ENCODE measurements around the gene CEP85. TPM values are rescaled to one million over a fixed set of nuclear protein-coding genes. Genes with fewer than 3 reads are reported as not detected.
"Not testable (repeated sequence)": the region's sequence is repeated elsewhere in the genome, so short reads cannot be mapped to it uniquely, and the experiment has no call there.

The CEP85 gene
- total RNA-seq, 1 experiment from 2014 or later, result 51.8 TPM

GRCh38 chr1:26291433-26291832 is 57.4 kb downstream of the CEP85 start:
- no peak for ATAC-seq
- no peaks in the 10 kb centered on the region for H3K4me1 ChIP-seq (ENCODE audit: control insufficient read depth, insufficient read depth, low read length)
- H3K4me3 ChIP-seq (ENCODE audit: low read depth in 2 of 2, low read length in 2 of 2), result no peak overlapping the region
- intact Hi-C loops (cut with micrococcal nuclease; ENCODE audit: unreplicated experiment) (no loop called here), in situ Hi-C loops (cut with HindIII; ENCODE audit: low pct_unique_long_range_greater_than_20kb, low sequenced_read_pairs) (no loop called here)
- no peaks in the 10 kb centered on the region for H3K27me3 ChIP-seq (ENCODE audit: control insufficient read depth, insufficient read depth, low read length)
- no peaks in the 10 kb centered on the region for H3K36me3 ChIP-seq (ENCODE audit: control insufficient read depth, insufficient read depth, low read length)
- POLR2A ChIA-PET, result no interaction called here
- TF ChIP-seq, protein P1, sequence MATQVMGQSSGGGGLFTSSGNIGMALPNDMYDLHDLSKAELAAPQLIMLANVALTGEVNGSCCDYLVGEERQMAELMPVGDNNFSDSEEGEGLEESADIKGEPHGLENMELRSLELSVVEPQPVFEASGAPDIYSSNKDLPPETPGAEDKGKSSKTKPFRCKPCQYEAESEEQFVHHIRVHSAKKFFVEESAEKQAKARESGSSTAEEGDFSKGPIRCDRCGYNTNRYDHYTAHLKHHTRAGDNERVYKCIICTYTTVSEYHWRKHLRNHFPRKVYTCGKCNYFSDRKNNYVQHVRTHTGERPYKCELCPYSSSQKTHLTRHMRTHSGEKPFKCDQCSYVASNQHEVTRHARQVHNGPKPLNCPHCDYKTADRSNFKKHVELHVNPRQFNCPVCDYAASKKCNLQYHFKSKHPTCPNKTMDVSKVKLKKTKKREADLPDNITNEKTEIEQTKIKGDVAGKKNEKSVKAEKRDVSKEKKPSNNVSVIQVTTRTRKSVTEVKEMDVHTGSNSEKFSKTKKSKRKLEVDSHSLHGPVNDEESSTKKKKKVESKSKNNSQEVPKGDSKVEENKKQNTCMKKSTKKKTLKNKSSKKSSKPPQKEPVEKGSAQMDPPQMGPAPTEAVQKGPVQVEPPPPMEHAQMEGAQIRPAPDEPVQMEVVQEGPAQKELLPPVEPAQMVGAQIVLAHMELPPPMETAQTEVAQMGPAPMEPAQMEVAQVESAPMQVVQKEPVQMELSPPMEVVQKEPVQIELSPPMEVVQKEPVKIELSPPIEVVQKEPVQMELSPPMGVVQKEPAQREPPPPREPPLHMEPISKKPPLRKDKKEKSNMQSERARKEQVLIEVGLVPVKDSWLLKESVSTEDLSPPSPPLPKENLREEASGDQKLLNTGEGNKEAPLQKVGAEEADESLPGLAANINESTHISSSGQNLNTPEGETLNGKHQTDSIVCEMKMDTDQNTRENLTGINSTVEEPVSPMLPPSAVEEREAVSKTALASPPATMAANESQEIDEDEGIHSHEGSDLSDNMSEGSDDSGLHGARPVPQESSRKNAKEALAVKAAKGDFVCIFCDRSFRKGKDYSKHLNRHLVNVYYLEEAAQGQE (IDR thresholded peaks at IDR 0.05; ENCODE audit: insufficient read depth in 1 of 2, low read depth in 2 of 2, low read length in 1 of 2), result no peak
- no peak for TF ChIP-seq TCF7L2 (IDR thresholded peaks at IDR 0.05; ENCODE audit: low read depth, low read length)
- TF ChIP-seq CTCF (IDR thresholded peaks at IDR 0.05), result no peak
- no peak for TF ChIP-seq SIN3A (IDR thresholded peaks at IDR 0.05; ENCODE audit: borderline replicate concordance, insufficient read depth, low read depth, low read length)
- no peak for TF ChIP-seq POLR2AphosphoS5 (IDR thresholded peaks at IDR 0.05; ENCODE audit: low read depth, low read length)
- no peak overlapping the region for H3K27ac ChIP-seq (ENCODE audit: low read length)
- no peak for DNase-seq (ENCODE audit: low read depth, low spot score)
- no TSS peak for BruUV-seq (replicated peaks)
- CTCF ChIA-PET, result no interaction called here
- H3K9me3 ChIP-seq (ENCODE audit: control insufficient read depth, insufficient read depth, low read depth, low read length), result no peaks in the 10 kb centered on the region

DNA sequence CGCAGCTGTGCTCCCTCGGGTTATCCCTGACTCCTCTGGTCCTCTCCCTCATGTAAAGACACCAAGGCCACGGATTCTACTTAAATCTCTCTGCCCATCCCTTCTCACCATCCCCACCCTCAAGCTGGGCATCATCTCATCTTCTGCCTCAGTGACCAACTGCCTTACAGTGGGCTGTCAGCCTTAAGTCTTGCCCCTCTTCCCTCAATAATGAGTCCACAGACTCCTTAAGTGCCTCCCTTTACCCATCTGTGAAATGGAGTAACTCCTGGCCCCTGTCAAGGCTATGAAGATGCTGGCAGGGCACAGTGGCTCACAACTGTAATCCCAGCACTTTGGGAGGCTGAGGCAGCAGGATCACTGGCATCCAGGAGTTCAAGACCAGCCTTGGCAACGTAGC is 57.9 kb downstream of the CEP85 start:
- no peaks in the 10 kb centered on the region for H3K36me3 ChIP-seq (ENCODE audit: control insufficient read depth, insufficient read depth, low read length)
- TF ChIP-seq TCF7L2 (IDR thresholded peaks at IDR 0.05; ENCODE audit: low read depth, low read length), result no peak
- TF ChIP-seq CTCF (IDR thresholded peaks at IDR 0.05), result no peak
- TF ChIP-seq SIN3A (IDR thresholded peaks at IDR 0.05; ENCODE audit: borderline replicate concordance, insufficient read depth, low read depth, low read length), result no peak
- TF ChIP-seq, protein P1 (IDR thresholded peaks at IDR 0.05; ENCODE audit: insufficient read depth in 1 of 2, low read depth in 2 of 2, low read length in 1 of 2), result no peak
- no peak for TF ChIP-seq POLR2AphosphoS5 (IDR thresholded peaks at IDR 0.05; ENCODE audit: low read depth, low read length)
- H3K9me3 ChIP-seq (ENCODE audit: control insufficient read depth, insufficient read depth, low read depth, low read length), result no peaks in the 10 kb centered on the region
- no peaks in the 10 kb centered on the region for H3K27me3 ChIP-seq (ENCODE audit: control insufficient read depth, insufficient read depth, low read length)
- ATAC-seq (no peak), DNase-seq (ENCODE audit: low read depth, low spot score) (no peak)
- intact Hi-C loops (cut with micrococcal nuclease; ENCODE audit: unreplicated experiment), result no loop called here
- no peaks in the 10 kb centered on the region for H3K4me1 ChIP-seq (ENCODE audit: control insufficient read depth, insufficient read depth, low read length)
- CTCF ChIA-PET, result no interaction called here
- BruUV-seq (replicated peaks), result no TSS peak
- POLR2A ChIA-PET, result no interaction called here
- in situ Hi-C loops (cut with HindIII; ENCODE audit: low pct_unique_long_range_greater_than_20kb, low sequenced_read_pairs), result no loop called here
- H3K27ac ChIP-seq (ENCODE audit: low read length), result no peak overlapping the region
- no peak overlapping the region for H3K4me3 ChIP-seq (ENCODE audit: low read depth in 2 of 2, low read length in 2 of 2)

DNA sequence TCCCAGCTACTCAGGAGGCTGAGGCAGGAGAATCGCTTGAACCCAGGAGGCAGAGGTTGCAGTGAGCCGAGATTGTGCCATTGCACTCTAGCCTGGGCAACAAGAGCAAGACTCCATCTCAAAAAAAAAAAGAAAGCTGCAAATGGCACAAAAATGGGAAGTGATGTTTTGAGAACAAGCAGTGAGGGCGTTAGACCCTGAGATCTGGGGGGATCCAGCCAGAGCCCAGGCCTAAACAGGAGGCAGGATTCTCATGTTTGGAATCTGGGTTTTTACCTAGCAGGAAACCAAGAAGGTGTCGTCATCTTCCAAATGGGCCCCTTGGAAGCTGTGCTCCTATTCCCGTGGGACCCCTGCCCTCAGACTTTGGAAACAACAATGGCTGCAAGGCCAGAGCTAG is 58.7 kb downstream of the CEP85 start:
- H3K27ac ChIP-seq (ENCODE audit: low read length); POLR2A ChIA-PET; CTCF ChIA-PET; H3K4me3 ChIP-seq (ENCODE audit: low read depth in 2 of 2, low read length in 2 of 2); DNase-seq (ENCODE audit: low read depth, low spot score); H3K27me3 ChIP-seq (ENCODE audit: control insufficient read depth, insufficient read depth, low read length); H3K36me3 ChIP-seq (ENCODE audit: control insufficient read depth, insufficient read depth, low read length); intact Hi-C loops (cut with micrococcal nuclease; ENCODE audit: unreplicated experiment); in situ Hi-C loops (cut with HindIII; ENCODE audit: low pct_unique_long_range_greater_than_20kb, low sequenced_read_pairs); BruUV-seq (replicated peaks); ATAC-seq; H3K4me1 ChIP-seq (ENCODE audit: control insufficient read depth, insufficient read depth, low read length); H3K9me3 ChIP-seq (ENCODE audit: control insufficient read depth, insufficient read depth, low read depth, low read length): not testable (repeated sequence)

All from Panc1 (cell line).